Vagina (tissue), 2 donors: ENCODE measurements around the gene STPG2. TPM values are rescaled to one million over a fixed set of nuclear protein-coding genes. Genes with fewer than 3 reads are reported as not detected.
"Not testable (repeated sequence)": the region's sequence is repeated elsewhere in the genome, so short reads cannot be mapped to it uniquely, and the experiment has no call there.

Experiments used
- DNase-seq, 2 donors: peaks; one replicate each; pipeline ENCODE4 v3.0.0-alpha.2; 2017; ENCODE audit errors: extremely low spot score in 2 of 2
- H3K27ac ChIP-seq: fragments of 200-600 bp; sonication (generic); one replicate; pipeline ENCODE4 v1.5.1; 2019
- H3K27me3 ChIP-seq: fragments of 200-600 bp; sonication (generic); one replicate; pipeline ENCODE4 v1.5.1; 2019
- H3K36me3 ChIP-seq, 2 donors: fragments of 200-600 bp; sonication (generic); one replicate each; pipeline ENCODE4 v1.5.1; 2017 to 2019
- H3K4me1 ChIP-seq: fragments of 200-600 bp; sonication (generic); one replicate; pipeline ENCODE4 v1.5.1; 2019
- H3K4me3 ChIP-seq, 2 donors: fragments of 200-600 bp; sonication (generic); 1 replicate in 1 of 2; 2 replicates in 1 of 2; pipeline ENCODE4 v1.5.1; 2016 to 2019
- H3K9me3 ChIP-seq: fragments of 200-600 bp; sonication (generic); one replicate; pipeline ENCODE4 v1.5.1; 2019
- POLR2A ChIP-seq, 2 donors: fragments of 450-650 bp; IDR thresholded peaks; one replicate each; pipeline ENCODE4 v1.6.1; 2017; ENCODE audit warnings: antibody characterized with exemption in 2 of 2, mild to moderate bottlenecking in 2 of 2, moderate library complexity in 2 of 2
- POLR2AphosphoS5 ChIP-seq, 2 donors: sonication (generic); formaldehyde crosslinking; IDR thresholded peaks; one replicate each; pipeline ENCODE4 v1.9.0; 2017; ENCODE audit warnings: antibody characterized with exemption in 2 of 2, mild to moderate bottlenecking in 2 of 2, low read depth in 1 of 2; ENCODE audit not compliant: insufficient read depth in 1 of 2
- intact Hi-C: fragments of 100-400 bp; cut with DNase I; formaldehyde crosslinking; loops from one replicate; pipeline ENCODE4 v1.15.1; 2023
- total RNA-seq: library from RNA; depleted of rRNA; stranded (reverse); fragments of >200 nt; gene quantifications from one replicate; pipeline ENCODE4 v1.2.3, GENCODE V29; 2016
- TF ChIP-seq, protein P1 (sequence below), 3 experiments: fragments of 450-650 bp in 2 of 3; fragments of 200-600 bp in 1 of 3; sonication (generic) in 1 of 3; IDR thresholded peaks; one replicate each; pipeline ENCODE4 v1.5.1; 2017 to 2019; ENCODE audit warnings: antibody characterized with exemption in 3 of 3, mild to moderate bottlenecking in 2 of 3, moderate library complexity in 2 of 3

The STPG2 gene
- total RNA-seq, 1 donor from 2014 or later: not detected

DNA sequence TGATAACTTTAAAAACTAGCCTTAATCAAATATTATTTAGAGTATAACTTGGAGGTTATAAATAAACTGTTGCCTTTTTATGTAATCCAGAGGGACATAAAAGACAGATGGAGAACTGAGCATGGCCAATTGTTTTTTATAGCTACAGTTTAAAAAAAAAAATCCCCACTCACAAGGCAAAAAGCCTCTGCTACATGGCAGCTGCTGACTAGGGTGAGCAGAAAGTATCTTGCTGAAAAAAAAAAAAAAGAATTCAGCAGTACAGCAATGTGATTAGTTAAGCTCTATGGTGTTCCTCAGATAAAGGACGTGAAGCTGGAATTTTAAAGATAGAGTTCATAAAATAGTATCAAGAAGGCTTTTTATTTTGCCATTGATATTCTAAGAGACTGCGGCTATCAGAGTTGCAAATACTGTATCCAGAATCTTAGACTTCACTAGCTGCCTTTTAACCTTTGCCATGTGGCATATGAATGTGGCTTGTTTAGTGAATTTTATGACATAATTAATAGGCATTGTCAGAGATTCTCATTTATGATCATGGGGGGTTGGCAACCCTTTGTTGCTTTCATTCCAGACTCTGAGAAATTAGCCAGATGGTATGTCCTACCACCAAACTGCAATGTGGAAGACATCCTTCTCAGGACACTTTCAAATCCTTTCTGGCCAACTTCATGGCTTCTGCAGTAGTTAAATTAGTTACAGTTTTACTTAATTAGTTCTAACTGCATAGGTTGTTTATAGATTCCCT, 498.0 kb downstream of the STPG2 start:
- no peaks in the 10 kb centered on the region for H3K36me3 ChIP-seq
- intact Hi-C loops: no loop called here
- DNase-seq: no peak
- H3K27ac ChIP-seq: no peak overlapping the region
- TF ChIP-seq, protein P1, sequence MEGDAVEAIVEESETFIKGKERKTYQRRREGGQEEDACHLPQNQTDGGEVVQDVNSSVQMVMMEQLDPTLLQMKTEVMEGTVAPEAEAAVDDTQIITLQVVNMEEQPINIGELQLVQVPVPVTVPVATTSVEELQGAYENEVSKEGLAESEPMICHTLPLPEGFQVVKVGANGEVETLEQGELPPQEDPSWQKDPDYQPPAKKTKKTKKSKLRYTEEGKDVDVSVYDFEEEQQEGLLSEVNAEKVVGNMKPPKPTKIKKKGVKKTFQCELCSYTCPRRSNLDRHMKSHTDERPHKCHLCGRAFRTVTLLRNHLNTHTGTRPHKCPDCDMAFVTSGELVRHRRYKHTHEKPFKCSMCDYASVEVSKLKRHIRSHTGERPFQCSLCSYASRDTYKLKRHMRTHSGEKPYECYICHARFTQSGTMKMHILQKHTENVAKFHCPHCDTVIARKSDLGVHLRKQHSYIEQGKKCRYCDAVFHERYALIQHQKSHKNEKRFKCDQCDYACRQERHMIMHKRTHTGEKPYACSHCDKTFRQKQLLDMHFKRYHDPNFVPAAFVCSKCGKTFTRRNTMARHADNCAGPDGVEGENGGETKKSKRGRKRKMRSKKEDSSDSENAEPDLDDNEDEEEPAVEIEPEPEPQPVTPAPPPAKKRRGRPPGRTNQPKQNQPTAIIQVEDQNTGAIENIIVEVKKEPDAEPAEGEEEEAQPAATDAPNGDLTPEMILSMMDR (IDR thresholded peaks at IDR 0.05): no peak
- TF ChIP-seq POLR2A (IDR thresholded peaks at IDR 0.05): no peak
- TF ChIP-seq POLR2AphosphoS5 (IDR thresholded peaks at IDR 0.05; ENCODE audit: insufficient read depth in 1 of 2, low read depth in 1 of 2): no peak
- H3K27me3 ChIP-seq: no peaks in the 10 kb centered on the region
- no peaks in the 10 kb centered on the region for H3K9me3 ChIP-seq
- no peaks in the 10 kb centered on the region for H3K4me1 ChIP-seq
- no peak overlapping the region for H3K4me3 ChIP-seq

GRCh38 chr4:97643179-97643578, 500.1 kb downstream of the STPG2 start:
- no peak for DNase-seq
- Histone ChIP-seq H3K36me3 (no peaks in the 10 kb centered on the region), H3K4me1 (no peaks in the 10 kb centered on the region), H3K9me3 (no peaks in the 10 kb centered on the region), H3K27ac (no peak overlapping the region), H3K4me3 (no peak overlapping the region), H3K27me3 (no peaks in the 10 kb centered on the region)
- TF ChIP-seq, protein P1 (IDR thresholded peaks at IDR 0.05): no peak
- TF ChIP-seq POLR2AphosphoS5 (IDR thresholded peaks at IDR 0.05; ENCODE audit: insufficient read depth in 1 of 2, low read depth in 1 of 2): no peak
- no peak for TF ChIP-seq POLR2A (IDR thresholded peaks at IDR 0.05)
- intact Hi-C loops: no loop called here

- TF ChIP-seq, protein P1 (IDR thresholded peaks at IDR 0.05): no peak
- TF ChIP-seq POLR2AphosphoS5 (IDR thresholded peaks at IDR 0.05; ENCODE audit: insufficient read depth in 1 of 2, low read depth in 1 of 2): no peak
- no peak for TF ChIP-seq POLR2A (IDR thresholded peaks at IDR 0.05)
- H3K4me1 ChIP-seq: no peaks in the 10 kb centered on the region
- H3K9me3 ChIP-seq: no peaks in the 10 kb centered on the region
- no peaks in the 10 kb centered on the region for H3K36me3 ChIP-seq
- H3K4me3 ChIP-seq: no peak overlapping the region
- no peak overlapping the region for H3K27ac ChIP-seq
- intact Hi-C loops: no loop called here
- H3K27me3 ChIP-seq: no peaks in the 10 kb centered on the region
- no peak for DNase-seq
Measured at GRCh38 chr4:97639961-97640360, 503.3 kb downstream of the STPG2 start.

DNA sequence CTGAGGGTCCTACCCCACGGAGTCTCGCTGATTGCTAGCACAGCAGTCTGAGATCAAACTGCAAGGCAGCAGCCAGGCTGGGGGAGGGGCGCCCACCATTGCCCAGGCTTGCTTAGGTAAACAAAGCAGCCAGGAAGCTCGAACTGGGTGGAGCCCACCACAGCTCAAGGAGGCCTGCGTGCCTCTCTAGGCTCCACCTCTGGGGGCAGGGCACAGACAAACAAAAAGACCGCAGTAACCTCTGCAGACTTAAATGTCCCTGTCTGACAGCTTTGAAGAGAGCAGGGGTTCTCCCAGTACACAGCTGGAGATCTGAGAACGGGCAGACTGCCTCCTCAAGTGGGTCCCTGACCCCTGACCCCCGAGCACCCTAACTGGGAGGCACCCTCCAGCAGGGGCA, 509.4 kb downstream of the STPG2 start:
- H3K9me3 ChIP-seq, H3K4me1 ChIP-seq, DNase-seq, H3K4me3 ChIP-seq, H3K27me3 ChIP-seq, H3K27ac ChIP-seq, intact Hi-C loops, H3K36me3 ChIP-seq: not testable (repeated sequence)

- TF ChIP-seq, protein P1 (IDR thresholded peaks at IDR 0.05): no peak
- TF ChIP-seq POLR2AphosphoS5 (IDR thresholded peaks at IDR 0.05; ENCODE audit: insufficient read depth in 1 of 2, low read depth in 1 of 2) (no peak), POLR2A (IDR thresholded peaks at IDR 0.05) (no peak)
- Histone ChIP-seq H3K27me3 (no peaks in the 10 kb centered on the region), H3K9me3 (no peaks in the 10 kb centered on the region), H3K36me3 (no peaks in the 10 kb centered on the region), H3K4me3 (no peak overlapping the region), H3K4me1 (no peaks in the 10 kb centered on the region), H3K27ac (no peak overlapping the region)
- no peak for DNase-seq
- intact Hi-C loops: no loop called here
Measured at GRCh38 chr4:97627750-97628149, 515.5 kb downstream of the STPG2 start.
